ENCODE data around the gene SNRNP25. TPM values are rescaled to one million over a fixed set of nuclear protein-coding genes. Genes with fewer than 3 reads are reported as not detected.

The SNRNP25 gene
- total RNA-seq, 2 experiments from 2014 or later = 107 to 112 TPM

DNA sequence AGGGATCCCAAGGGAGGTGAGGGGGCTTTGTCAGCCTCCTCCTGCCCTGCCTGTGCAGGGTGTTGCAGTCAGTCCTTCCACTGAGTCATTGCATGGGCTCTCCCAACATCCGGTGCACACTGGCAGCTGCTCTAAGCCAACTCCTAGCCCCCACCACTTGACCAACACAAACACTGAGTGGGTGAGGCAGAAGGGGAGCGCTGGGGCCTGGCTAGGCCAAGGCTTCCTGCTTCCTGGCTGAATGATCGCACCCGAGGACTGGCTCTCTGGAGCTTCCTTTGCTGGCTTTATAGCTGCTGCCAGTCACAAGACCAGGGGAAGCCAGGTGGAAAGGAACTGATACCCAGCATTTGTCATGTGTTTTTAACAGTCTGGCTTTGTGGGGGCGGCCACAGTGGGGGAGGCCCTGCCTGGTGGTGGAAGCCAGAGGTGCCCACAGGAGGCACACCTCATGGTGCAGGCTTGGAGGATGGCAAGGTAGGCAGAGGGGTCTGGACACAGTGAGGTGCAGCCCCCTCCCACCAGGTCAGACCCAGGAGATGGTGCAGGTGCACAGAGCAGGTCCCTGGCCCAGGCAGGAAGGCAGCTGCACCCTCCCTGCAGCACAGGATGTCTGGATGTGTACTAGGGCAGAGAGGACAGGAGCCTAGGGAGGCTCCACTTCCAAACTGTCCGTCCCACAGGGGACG lies 31.2 kb downstream of the SNRNP25 start:
- ChIA-PET POLR2A (interaction anchor here (0.7 to 1.1 kb wide), 2 partner anchors 29 to 31 kb away, joined by 3 to 4 read pairs; partner anchors contain the start of genes POLR3K and SNRNP25), CTCF (interaction anchor here (0.6 to 8.3 kb wide), 7 partner anchors 8 to 103 kb away, joined by 3 to 49 read pairs (median 4); partner anchors contain the start of gene RHBDF1)

DNA sequence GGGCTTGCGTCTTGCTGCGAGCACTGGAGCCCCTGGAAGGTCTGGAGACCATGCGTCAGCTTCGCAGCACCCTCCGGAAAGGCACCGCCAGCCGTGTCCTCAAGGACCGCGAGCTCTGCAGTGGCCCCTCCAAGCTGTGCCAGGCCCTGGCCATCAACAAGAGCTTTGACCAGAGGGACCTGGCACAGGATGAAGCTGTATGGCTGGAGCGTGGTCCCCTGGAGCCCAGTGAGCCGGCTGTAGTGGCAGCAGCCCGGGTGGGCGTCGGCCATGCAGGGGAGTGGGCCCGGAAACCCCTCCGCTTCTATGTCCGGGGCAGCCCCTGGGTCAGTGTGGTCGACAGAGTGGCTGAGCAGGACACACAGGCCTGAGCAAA lies 31.8 kb downstream of the SNRNP25 start:
- CTCF ChIA-PET = interaction anchor here (1.5 to 8.3 kb wide), 3 partner anchors 12 to 32 kb away, joined by 3 to 49 read pairs (median 14); no protein-coding TSS in a partner anchor
- POLR2A ChIA-PET = interaction anchor here (0.7 to 1.1 kb wide), 2 partner anchors 29 to 32 kb away, joined by 3 to 4 read pairs; partner anchors contain the start of genes POLR3K and SNRNP25

DNA sequence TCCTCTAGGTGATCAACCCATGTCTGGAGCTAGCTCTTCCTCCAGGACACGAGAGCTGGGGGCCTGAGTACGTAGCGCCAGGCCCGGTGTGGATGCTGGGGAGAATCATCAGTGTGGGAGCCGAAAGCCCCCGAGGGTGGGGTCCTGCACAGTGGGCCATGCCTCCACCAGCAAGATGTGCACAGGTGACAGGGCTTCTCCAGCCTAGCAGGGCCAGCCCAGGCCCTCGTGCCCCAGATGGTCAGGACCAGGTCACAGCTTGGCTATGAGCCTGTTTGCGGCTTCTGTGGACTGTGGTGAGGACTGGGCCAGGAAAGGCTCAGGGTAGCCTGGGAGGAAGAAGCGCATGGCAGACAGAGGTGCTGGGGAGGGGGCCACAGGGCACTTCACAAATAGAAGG lies 32.2 kb downstream of the SNRNP25 start:
- ChIA-PET POLR2A (interaction anchor here (0.7 to 1.1 kb wide), 2 partner anchors 30 to 32 kb away, joined by 3 to 4 read pairs; partner anchors contain the start of genes POLR3K and SNRNP25), CTCF (interaction anchor here (1.5 to 8.3 kb wide), 3 partner anchors 11 to 31 kb away, joined by 3 to 49 read pairs (median 14); no protein-coding TSS in a partner anchor)

DNA sequence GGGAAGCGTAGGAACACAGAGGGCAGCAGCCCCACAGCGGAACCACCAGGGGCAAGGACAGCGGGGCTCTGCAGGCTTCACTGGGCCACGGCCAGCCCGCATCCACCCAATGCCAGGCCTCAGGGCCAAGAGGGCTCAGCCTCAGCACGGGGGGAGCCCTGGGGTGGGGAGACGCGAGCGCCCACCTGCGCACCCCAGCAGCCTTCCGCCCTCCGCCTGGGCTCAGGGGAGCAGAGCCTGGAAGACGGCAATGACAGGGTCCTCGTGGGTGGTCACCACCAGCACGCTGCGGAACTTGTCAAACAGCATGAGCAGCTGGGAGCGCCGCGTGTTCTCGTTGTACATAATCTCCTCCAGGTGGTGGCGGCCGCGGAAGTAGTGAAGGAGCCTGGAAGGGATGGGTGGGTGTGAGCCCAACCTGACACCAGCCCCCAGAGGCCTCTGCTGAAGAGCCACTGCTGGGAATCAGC lies 32.9 kb downstream of the SNRNP25 start:
- POLR2A ChIA-PET = no interaction called here
- CTCF ChIA-PET = interaction anchor here (1.0 to 8.3 kb wide), 3 partner anchors 10 to 21 kb away, joined by 3 to 49 read pairs (median 7); no protein-coding TSS in a partner anchor

DNA sequence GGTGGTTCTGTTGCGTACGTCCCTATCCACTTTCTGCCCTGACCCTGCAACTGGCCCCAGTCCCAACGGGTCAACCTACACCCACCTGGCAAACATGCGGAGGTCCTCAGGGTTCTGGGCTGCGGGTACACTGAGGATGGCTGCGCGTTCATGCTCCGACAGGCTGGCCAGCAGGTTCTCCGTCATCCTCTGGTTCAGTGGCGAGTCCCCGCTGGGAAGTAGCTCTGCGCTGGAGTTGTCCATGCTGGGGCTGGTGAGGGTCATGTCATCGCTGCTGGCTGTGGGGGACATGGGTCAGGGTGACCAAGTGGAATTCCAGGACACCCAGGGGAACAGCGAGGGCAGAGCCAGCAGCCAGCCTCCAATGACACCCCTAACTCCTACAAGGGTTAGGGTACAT lies 35.0 kb downstream of the SNRNP25 start:
- POLR2A ChIA-PET = no interaction called here

DNA sequence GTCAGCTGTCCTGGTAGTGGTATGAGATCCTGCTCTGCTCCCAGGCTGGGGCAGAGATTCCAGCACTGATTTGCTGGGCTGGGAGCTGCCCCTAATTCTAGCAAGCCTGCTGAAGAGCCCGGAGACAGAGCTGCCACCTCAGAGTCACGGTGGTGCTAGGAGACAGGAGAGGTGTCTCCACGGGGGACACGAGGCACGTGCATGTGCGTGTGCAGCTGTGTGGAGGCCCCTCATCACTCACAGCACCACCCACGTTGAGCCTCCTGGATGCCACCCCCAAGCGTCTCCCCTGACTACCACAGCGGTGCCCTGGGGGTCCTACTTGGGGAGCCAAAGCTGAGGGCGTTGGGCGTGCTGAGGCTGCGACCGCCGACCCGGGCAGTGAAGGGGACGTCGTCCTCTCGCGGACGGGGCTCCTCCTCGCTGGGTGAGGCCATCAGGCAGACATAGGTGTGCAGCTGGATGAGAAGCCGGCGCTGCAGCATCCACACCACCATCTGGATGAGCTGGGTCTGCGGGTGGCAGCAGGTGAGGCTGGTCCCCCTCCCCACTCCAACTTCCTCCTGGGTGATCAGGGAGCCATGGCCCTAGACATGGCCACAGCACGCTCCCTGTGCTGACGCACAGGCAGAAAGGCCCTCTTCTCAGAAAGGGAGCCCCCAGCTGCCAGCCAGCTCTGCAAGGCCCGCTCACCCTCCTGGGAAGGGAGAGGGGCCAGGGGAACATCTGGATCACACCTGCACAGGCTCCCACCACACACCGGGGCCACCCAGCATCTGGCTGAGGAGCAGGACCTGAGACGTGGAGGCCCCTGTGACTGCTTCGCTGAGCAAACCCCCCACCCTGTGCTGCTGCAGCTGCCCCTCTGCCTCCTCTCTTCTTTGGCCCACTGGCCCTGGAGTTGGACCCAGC lies 36.0 kb downstream of the SNRNP25 start:
- ChIA-PET POLR2A (no interaction called here), CTCF (interaction anchor here (0.6 to 8.3 kb wide), 4 partner anchors 7 to 45 kb away, joined by 3 to 49 read pairs (median 6); no protein-coding TSS in a partner anchor)

More for the DNA sequence above, 35.0 kb downstream of the SNRNP25 start:
- CTCF ChIA-PET = interaction anchor here (2.3 to 8.3 kb wide), 2 partner anchors 8 to 23 kb away, joined by 7 to 49 read pairs; no protein-coding TSS in a partner anchor

DNA sequence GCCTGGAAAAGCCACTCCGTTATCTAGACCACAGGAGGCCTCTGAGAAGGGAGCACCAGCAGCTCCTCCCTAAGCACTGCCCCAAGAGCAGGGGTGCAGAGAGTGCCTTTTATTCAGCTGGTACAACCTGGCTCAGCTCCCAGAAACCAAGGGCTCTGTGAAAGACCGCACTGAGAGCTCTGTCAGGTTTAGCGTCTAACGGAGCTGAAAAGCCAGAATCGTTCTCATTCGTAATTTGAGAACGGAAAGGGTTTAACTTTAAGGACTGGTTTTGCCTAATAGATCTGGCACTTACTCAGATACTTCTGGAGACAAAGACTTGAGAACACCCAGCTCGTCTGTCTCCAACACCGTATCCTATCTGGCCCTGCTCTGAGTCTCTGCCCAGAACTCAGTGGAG lies 37.9 kb downstream of the SNRNP25 start:
- ChIA-PET CTCF (interaction anchor here (0.9 to 10.6 kb wide), 3 partner anchors 15 to 26 kb away, joined by 3 to 238 read pairs (median 5); partner anchors contain the start of gene RHBDF1), POLR2A (interaction anchor here (0.6 kb wide), 1 partner anchor 39 kb away, joined by 3 read pairs; no protein-coding TSS in a partner anchor)

DNA sequence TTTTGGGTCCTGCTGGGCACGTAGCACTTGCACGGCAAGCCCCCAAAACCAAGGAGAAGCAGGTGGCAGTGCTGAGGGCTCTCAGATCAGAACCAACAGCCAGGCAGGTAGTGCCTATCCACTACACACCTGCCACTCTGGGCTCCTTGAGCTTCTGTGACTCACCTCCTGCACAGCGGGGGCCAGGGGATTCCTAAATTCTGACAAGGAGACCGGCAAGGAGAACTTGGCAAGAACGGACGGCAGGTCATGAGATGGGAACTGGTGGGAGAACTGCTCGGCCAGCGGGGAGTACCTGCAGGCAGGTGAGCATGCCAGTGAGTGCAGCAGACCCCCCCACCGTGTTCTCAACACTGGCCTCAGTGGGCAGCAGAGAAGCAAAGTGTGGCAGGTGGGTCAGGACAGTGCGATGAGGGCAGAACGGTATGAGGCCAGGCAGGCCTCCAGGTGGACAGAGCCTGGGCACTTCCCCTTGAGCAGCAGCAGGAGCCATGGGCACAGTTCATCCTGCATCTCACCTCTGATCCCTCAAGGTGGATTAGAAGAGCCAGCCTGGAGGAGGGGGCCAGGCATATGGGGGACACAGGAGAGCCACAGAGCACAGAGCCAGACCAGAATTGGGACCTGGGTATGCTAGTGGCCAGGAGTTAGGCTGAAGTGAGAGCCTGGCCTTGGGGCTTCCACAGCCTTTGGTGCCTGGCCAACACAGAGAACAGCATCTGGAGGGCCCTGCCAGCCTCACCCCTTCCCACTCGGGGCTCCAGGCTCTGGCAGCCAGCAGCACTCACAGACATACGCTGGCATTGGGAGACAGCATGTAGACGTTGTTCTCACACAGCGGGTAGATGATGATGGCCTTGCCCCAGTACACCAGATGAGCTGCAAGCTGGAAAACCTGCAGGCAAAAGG lies 39.1 kb downstream of the SNRNP25 start:
- POLR2A ChIA-PET = no interaction called here
- CTCF ChIA-PET = interaction anchor here (0.9 to 10.6 kb wide), 3 partner anchors 9 to 26 kb away, joined by 3 to 238 read pairs (median 4); partner anchors contain the start of gene RHBDF1

DNA sequence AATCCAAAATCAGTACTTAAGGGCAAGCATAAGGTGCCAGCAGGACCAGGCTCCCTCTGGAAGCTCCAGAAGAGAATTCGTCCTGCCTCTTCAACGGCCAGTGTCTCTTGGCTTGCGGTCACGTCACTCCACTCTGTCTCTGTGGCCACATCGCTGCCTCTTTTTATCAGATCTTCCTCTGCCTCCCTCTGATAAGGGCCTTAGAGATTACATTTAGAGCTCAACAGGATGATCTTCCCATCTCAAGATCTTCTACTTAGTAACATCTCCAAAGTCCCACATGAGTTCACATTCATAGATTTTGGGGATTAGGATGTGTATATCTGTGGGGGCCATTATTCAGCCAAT lies 41.3 kb downstream of the SNRNP25 start:
- POLR2A ChIA-PET = no interaction called here
- CTCF ChIA-PET = interaction anchor here (1.2 to 10.6 kb wide), 4 partner anchors 12 to 101 kb away, joined by 3 to 238 read pairs (median 20); partner anchors contain the start of genes MPG and RHBDF1

DNA sequence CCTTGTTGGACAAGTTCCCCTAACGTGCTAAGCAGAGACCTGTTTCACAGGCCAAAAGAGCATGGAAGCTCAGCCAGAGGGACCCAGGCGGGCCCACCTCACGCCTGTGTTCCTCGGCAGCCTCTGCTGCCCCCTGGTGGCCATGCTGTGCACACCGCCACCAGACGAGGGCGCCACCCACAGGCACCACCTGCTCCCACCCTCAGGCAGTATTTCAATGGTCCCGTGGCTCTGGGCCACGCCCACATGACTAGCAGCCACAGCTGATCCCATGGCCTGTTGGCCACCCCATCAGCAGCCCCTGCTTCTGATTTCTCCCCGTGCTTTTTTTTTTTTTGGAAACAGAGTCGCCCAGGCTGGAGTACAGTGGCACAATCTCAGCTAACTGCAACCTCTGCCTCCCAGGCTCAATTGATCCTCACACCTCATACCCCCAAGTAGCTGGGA lies 43.3 kb downstream of the SNRNP25 start:
- ChIA-PET CTCF (interaction anchor here (0.6 to 10.6 kb wide), 29 partner anchors 10 to 516 kb away, joined by 3 to 238 read pairs (median 5); partner anchors contain the start of genes FAM234A, HBQ1, MPG and POLR3K), POLR2A (interaction anchor here (0.8 kb wide), 2 partner anchors 31 to 43 kb away, joined by 3 to 4 read pairs; partner anchors contain the start of genes POLR3K and SNRNP25)

DNA sequence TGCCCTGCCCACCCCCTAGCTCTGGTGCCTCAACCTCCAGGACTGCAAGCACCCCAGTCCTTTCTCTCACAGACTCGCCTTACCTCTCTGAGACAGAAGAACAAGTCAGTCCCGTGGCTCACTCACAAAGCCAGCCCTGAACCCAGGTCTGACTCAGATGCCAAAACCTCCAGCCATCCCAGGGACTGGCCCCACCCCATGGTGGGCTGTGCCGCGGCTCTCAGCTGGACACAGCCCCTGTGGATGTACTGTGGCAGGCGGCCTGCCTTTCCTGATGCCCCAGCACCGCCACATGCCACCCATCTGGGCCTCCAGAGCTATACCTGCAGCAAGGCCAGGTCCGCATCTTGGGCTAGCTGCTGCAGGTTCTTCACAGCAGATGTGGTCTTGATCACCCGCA lies 44.2 kb downstream of the SNRNP25 start:
- CTCF ChIA-PET = interaction anchor here (0.8 to 10.6 kb wide), 11 partner anchors 9 to 441 kb away, joined by 3 to 238 read pairs (median 13); partner anchors contain the start of genes MPG, POLR3K, RHBDF1 and SNRNP25
- POLR2A ChIA-PET = interaction anchor here (0.8 kb wide), 1 partner anchor 44 kb away, joined by 3 read pairs; the partner anchor contains the start of genes POLR3K and SNRNP25

DNA sequence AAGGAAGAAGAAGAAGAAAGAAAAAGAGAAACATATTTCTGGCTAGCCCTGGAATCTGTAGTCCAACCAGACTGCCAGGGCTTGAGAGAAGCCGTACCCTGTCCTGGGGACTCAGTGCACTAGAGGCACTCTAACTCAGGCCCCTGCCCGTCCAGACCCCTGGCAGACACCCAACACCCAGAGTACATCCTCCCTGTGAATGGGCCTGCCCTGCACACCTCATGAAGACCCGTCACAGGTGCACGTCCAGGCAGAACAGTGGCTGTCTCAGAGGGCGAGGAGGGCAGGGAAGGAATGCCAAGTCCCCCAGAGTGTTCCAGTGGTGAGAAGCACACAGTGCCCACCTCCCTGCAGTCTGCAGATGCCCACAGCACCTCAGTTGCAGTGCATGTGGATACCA lies 47.4 kb downstream of the SNRNP25 start:
- ChIA-PET POLR2A (no interaction called here), CTCF (interaction anchor here (0.7 kb wide), 1 partner anchor 41 kb away, joined by 3 read pairs; no protein-coding TSS in a partner anchor)

DNA sequence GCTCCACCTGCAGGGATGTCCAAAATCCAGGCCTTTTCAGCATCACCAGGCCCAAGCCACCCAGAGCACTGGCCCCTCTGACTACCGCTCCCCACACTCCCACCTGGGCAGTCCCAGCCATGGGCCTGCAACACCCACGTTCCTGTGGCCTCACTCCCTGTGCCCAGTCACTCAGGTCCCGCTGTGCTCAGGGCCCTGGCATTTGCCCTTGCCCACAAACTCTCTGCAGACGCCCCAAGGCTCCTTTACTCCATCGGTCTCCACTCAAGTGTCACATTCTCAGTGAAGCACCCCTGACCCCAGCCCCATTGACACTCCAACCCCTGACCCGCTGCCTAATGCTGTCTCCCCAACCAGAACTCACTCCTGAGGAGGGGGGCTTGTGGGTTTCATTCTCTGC lies 48.0 kb downstream of the SNRNP25 start:
- CTCF ChIA-PET = interaction anchor here (1.3 to 4.9 kb wide), 2 partner anchors 31 to 36 kb away, joined by 3 to 27 read pairs; no protein-coding TSS in a partner anchor
- POLR2A ChIA-PET = no interaction called here

DNA sequence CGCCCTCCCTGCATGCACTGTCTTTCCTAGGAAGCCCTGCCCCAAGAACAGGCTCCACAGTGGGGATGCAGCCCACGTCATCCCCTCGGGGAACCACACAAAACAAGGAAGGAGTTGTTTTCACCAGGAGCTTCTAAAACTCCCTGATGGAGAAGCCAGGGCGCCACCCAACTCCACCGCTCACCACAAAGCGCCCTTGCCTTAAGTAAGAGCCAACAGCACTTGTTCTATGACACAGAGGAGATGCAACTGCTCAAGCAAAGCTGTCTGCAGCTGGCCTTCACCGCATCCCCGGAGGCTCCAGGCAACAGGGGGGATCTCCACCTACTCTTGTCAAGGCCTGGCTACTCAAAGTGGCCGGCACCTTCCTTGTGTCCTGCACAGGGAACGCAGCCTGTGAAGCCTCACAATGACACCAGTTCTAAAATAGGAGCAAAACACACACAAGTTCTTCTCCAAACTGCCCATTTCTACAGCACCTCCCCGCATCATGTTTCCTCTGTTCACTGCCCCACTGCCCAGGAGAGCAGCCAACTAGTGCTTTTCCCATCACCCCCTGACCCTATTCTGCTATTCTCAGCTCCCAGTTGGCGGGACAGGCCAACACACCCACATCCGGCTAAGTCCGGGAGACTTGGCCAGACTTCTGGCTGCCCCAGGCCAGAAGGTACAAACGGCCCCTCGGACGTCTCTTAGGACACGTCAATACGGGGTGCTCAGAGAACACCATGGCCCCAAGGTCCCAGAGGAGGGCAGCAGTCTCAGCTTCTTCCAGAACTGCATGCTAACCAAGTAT lies 48.6 kb downstream of the SNRNP25 start:
- ChIA-PET CTCF (interaction anchor here (1.3 to 4.9 kb wide), 2 partner anchors 31 to 37 kb away, joined by 3 to 27 read pairs; no protein-coding TSS in a partner anchor), POLR2A (no interaction called here)

DNA sequence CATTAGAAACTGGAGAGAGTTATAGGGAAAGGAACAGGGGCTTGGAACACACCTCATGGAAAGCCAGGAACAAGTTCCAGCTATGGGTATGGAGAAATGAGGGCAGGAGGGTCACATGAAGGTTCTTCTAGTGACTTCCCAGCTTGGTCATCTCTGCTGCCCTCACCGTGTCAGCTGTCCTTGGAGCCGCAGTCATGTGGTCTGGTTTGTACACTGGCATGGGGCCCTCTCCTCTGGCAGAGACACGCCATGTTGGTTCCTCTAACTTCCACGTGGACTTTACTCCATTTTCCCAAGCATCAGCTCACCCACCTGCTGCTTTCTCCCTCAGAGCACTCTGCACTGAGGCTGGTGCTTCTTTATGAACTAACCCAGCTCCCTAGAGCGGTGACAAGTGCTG lies 50.7 kb downstream of the SNRNP25 start:
- CTCF ChIA-PET = interaction anchor here (1.0 to 4.9 kb wide), 4 partner anchors 8 to 39 kb away, joined by 3 to 27 read pairs (median 6); no protein-coding TSS in a partner anchor
- POLR2A ChIA-PET = interaction anchor here (0.7 to 1.0 kb wide), 2 partner anchors 35 to 63 kb away, joined by 3 read pairs; no protein-coding TSS in a partner anchor

DNA sequence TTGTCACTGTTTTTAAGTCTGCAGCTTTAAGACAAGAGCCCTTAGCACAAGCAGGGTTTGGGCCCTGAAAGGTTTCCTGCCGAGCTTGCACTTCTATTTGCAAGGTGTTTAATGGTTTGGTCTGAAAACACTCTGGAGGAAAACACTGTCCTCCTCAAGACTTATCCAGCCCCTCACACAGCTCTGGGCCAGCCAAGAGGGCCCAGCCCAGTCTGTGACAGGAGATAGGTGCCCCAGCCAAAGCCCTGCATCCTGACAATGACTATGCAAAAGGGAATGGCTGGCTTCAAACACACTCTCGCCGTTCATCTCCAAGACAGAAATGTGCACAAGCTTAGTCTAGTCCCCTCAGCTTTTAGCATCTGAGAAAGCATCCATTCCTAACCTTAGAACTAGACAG lies 51.3 kb downstream of the SNRNP25 start:
- CTCF ChIA-PET = interaction anchor here (1.0 to 4.9 kb wide), 4 partner anchors 9 to 40 kb away, joined by 3 to 27 read pairs (median 6); no protein-coding TSS in a partner anchor
- POLR2A ChIA-PET = interaction anchor here (1.0 kb wide), 1 partner anchor 36 kb away, joined by 3 read pairs; no protein-coding TSS in a partner anchor
